HUDEP-2 (cell line): ENCODE results near the gene RNF217.
"Not testable (repeated sequence)": the region's sequence is repeated elsewhere in the genome, so short reads cannot be mapped to it uniquely, and the experiment has no call there.

ENCODE experiments used
- DNase-seq, 76 experiments: peaks; one replicate each; lab custom pipeline; 2025; ENCODE audit not compliant: unreplicated experiment in 76 of 76; lab: John Stamatoyannopoulos, UW

The RNF217 gene

GRCh38 chr6:125120054-125120590 lies 157.9 kb downstream of the RNF217 start:
- no peak for DNase-seq

GRCh38 chr6:125121894-125122293 lies 159.7 kb downstream of the RNF217 start:
- no peak for DNase-seq

DNA sequence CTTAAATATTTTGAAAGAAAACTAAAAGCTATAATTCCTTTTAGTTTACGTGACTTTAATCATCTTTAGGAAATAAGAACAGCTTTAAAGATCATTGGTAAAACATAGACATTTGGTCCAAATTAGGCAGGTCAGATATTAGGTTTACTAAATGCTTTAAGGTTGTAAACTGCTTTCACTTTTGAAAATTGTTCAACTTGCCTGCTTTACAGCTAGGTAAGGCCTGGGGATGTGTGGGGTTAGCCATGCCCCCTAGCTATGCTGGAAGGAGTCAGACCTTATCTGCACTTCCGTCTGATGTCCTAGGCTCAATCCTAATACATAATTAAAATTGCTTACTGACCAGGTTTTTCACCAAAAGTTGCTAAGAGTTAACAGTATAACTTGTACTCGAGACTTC lies 160.8 kb downstream of the RNF217 start:
- DNase-seq, result no peak

GRCh38 chr6:125123468-125124048 lies 161.3 kb downstream of the RNF217 start:
- DNase-seq, result no peak

GRCh38 chr6:125124049-125124669 lies 161.9 kb downstream of the RNF217 start:
- DNase-seq, result no peak

DNA sequence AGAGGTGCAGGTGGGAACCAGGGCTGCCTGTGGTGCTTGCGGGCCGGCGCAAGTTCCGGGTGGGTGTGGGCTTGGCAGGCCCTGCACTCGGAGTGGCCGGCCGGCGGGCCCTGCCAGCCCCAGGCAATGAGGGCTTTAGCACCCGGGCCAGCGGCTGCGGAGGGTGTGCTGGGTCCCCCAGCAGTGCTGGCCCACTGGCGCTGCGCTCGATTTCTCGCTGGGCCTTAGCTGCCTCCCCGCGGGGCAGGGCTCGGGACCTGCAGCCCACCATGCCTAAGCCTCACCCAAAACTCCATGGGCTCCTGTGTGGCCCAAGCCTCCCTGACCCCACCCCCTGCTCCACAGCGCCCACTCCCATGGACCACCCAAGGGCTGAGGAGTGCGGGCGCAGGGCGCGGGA lies 163.6 kb downstream of the RNF217 start:
- DNase-seq, result not testable (repeated sequence)

DNA sequence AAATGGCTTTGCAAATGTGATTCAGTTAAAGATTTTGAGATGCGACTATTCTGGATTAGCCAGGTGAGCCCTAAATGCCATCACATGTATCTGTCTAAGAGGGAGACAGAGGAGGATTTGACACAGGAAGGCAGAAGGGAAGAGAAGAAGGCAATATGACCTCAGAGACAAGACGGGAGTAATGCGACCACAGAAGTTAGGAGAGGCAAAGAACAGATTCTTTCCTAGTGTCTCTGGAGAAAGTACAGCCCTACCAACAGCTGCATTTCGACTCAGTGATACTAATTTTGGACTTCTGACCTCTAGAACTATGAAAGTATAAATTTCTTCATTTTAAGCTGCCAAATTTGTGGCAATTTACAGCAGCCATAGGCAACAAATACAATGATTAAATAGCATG lies 167.1 kb downstream of the RNF217 start:
- DNase-seq, result no peak

GRCh38 chr6:125132058-125132457 lies 169.8 kb downstream of the RNF217 start:
- DNase-seq, result no peak

GRCh38 chr6:125136378-125136777 lies 174.1 kb downstream of the RNF217 start:
- DNase-seq, result no peak

DNA sequence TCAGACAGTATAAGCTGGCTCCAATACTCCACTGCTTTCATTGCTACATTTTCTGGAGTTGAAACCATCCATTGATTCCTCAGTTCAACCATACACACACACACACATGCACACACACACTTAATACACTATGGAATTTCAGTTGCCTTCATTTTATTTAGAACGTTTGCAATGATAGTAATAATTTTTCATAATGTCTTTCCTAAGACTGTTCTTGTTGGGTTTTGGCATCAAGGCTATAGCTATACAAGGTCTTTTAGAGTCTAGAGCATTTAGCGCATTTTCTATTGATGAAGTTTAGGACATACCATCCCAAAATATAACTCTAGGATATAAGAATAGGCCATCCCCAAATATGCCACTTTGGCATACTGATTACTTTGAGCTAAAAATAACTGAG lies 175.8 kb downstream of the RNF217 start:
- DNase-seq, result no peak

DNA sequence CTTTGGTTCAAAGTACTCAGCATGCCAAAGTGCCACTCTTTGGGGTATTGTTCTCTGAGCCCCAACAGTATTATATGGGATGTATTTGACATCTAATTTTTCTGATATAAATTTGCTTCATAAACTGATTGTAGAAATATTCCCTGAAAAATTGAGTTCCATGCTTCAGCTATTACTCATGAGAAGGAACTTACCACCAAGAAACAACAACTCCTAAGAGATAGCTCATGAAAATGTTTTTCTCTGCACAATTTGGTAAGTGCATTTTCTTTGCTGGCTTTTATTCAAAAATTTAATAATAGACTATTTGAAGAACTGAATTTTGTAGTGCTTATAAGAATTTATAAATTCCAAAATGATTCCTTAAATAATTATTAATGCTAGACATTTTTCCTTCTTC lies 178.6 kb downstream of the RNF217 start:
- no peak for DNase-seq
